IMR-90 (cell line): Measurements from ENCODE around the gene ITPR2. TPM values are rescaled to one million over a fixed set of nuclear protein-coding genes. Genes with fewer than 3 reads are reported as not detected.
A peak's percentile ranks its signal among the peaks of the same experiment; 100 is the strongest.

ENCODE experiments used
- ATAC-seq: fragments of 200-7000 bp; cut with Tn5 transposase; 2 replicates; pipeline ENCODE4 v1.9.1; 2020; ENCODE audit warnings: low read depth, mild to moderate bottlenecking, moderate library complexity
- BruUV-seq: library from RNA; stranded (reverse); fragments of 400-500 nt; replicated peaks from 2 replicates; lab custom pipeline; 2021; lab: Mats Ljungman, UMichigan
- CTCF ChIA-PET: fragments of 300-600 bp; formaldehyde crosslinking; extraction: SDS; loops from one replicate; lab custom pipeline; 2021; ENCODE audit warnings: antibody characterized with exemption; lab: Yijun Ruan, JAX
- POLR2A ChIA-PET: fragments of 300-600 bp; sonication (Branson Sonifier 250); formaldehyde crosslinking; loops from one replicate; lab custom pipeline; 2022; ENCODE audit warnings: antibody characterized with exemption; ENCODE audit not compliant: unreplicated experiment; lab: Charles Lee
- DNase-seq: peaks from one replicate; pipeline ENCODE4 v3.0.0; 2013
- H2AFZ ChIP-seq: replicated peaks from 2 replicates; pipeline ENCODE3; 2013; ENCODE audit warnings: low read length, mild to moderate bottlenecking; ENCODE audit not compliant: poor library complexity
- H2AK5ac ChIP-seq: 2 replicates; pipeline ENCODE4 v1.6.1; 2013; ENCODE audit warnings: low read depth, low read length, inconsistent platforms
- H2AK9ac ChIP-seq: replicated peaks from 2 replicates; pipeline ENCODE3; 2013; ENCODE audit warnings: mild to moderate bottlenecking, low read depth, low read length, moderate library complexity; ENCODE audit not compliant: poor library complexity
- H2BK120ac ChIP-seq: 2 replicates; pipeline ENCODE4 v1.6.1; 2013; ENCODE audit warnings: low read depth, low read length, inconsistent platforms
- H2BK15ac ChIP-seq: 3 replicates; pipeline ENCODE4 v1.6.1; 2013; ENCODE audit warnings: low read depth, low read length, inconsistent platforms
- H2BK20ac ChIP-seq: 2 replicates; pipeline ENCODE4 v1.6.1; 2013; ENCODE audit warnings: low read depth, mild to moderate bottlenecking, inconsistent platforms, low read length, moderate library complexity
- H2BK5ac ChIP-seq: 2 replicates; pipeline ENCODE4 v1.6.1; 2013; ENCODE audit warnings: mild to moderate bottlenecking, low read depth, low read length, inconsistent platforms; ENCODE audit not compliant: poor library complexity, severe bottlenecking
- H3K14ac ChIP-seq: replicated peaks from 2 replicates; pipeline ENCODE4 v1.6.1; 2013; ENCODE audit warnings: low read depth, low read length, inconsistent platforms
- H3K18ac ChIP-seq: 2 replicates; pipeline ENCODE4 v1.6.1; 2013; ENCODE audit warnings: low read depth, low read length, control low read depth
- H3K23ac ChIP-seq: 2 replicates; pipeline ENCODE4 v1.6.1; 2013; ENCODE audit warnings: low read depth, low read length, inconsistent platforms
- H3K27ac ChIP-seq: 2 replicates; pipeline ENCODE4 v1.5.1; 2013; ENCODE audit warnings: mild to moderate bottlenecking, control low read depth, low read length; ENCODE audit not compliant: insufficient read depth
- H3K27me3 ChIP-seq: 2 replicates; pipeline ENCODE4 v1.6.1; 2013; ENCODE audit warnings: low read length; ENCODE audit not compliant: control insufficient read depth, insufficient read depth
- H3K36me3 ChIP-seq: 2 replicates; pipeline ENCODE4 v1.6.1; 2013; ENCODE audit warnings: low read length, mixed read lengths; ENCODE audit not compliant: control insufficient read depth, insufficient read depth
- H3K4ac ChIP-seq: 2 replicates; pipeline ENCODE4 v1.6.1; 2013; ENCODE audit warnings: low read depth, low read length, inconsistent platforms
- H3K4me1 ChIP-seq: 2 replicates; pipeline ENCODE4 v1.6.1; 2013; ENCODE audit warnings: low read length, mixed read lengths; ENCODE audit not compliant: control insufficient read depth, insufficient read depth
- H3K4me2 ChIP-seq: 2 replicates; pipeline ENCODE4 v1.6.1; 2013; ENCODE audit warnings: low read depth, mild to moderate bottlenecking, control low read depth, low read length, moderate library complexity
- H3K4me3 ChIP-seq: 2 replicates; pipeline ENCODE4 v1.5.1; 2013; ENCODE audit warnings: low read depth, mild to moderate bottlenecking, control low read depth, low read length, moderate library complexity; ENCODE audit not compliant: insufficient read depth
- H3K56ac ChIP-seq: 2 replicates; pipeline ENCODE4 v1.6.1; 2013; ENCODE audit warnings: low read length, inconsistent platforms; ENCODE audit not compliant: insufficient read depth; ENCODE audit errors: extremely low read depth
- H3K79me1 ChIP-seq, 2 experiments: 2 replicates each; pipeline ENCODE4 v1.6.1; 2013; ENCODE audit warnings: low read length in 2 of 2, inconsistent platforms in 1 of 2, low read depth in 1 of 2
- H3K9ac ChIP-seq: 2 replicates; pipeline ENCODE4 v1.6.1; 2013; ENCODE audit warnings: low read depth, low read length, control low read depth
- H3K9me1 ChIP-seq: 2 replicates; pipeline ENCODE4 v1.6.1; 2013; ENCODE audit warnings: low read length, inconsistent platforms; ENCODE audit not compliant: insufficient read depth
- H3K9me3 ChIP-seq: 2 replicates; pipeline ENCODE4 v1.6.1; 2013; ENCODE audit warnings: low read length; ENCODE audit not compliant: control insufficient read depth, insufficient read depth
- H4K20me1 ChIP-seq: 2 replicates; pipeline ENCODE4 v1.6.1; 2013; ENCODE audit warnings: low read length, inconsistent platforms; ENCODE audit not compliant: insufficient read depth
- H4K5ac ChIP-seq: 2 replicates; pipeline ENCODE4 v1.6.1; 2013; ENCODE audit warnings: mild to moderate bottlenecking, low read depth, low read length, control low read depth
- H4K8ac ChIP-seq, 2 experiments: 2 replicates each; pipeline ENCODE4 v1.6.1; 2013; ENCODE audit warnings: low read depth in 2 of 2, low read length in 2 of 2, control low read depth in 1 of 2, inconsistent platforms in 1 of 2
- H4K91ac ChIP-seq: 2 replicates; pipeline ENCODE4 v1.6.1; 2013; ENCODE audit warnings: low read depth, low read length, inconsistent platforms; ENCODE audit not compliant: insufficient read depth
- BHLHE40 ChIP-seq: fragments of 150-350 bp; IDR thresholded peaks from 2 replicates; pipeline ENCODE4 v1.6.1; 2016; ENCODE audit warnings: mild to moderate bottlenecking, low read depth, low read length
- CEBPB ChIP-seq: IDR thresholded peaks from 2 replicates; pipeline ENCODE4 v1.6.1; 2012; ENCODE audit warnings: low read depth, low read length, improper control_type of control experiment
- CHD1 ChIP-seq: IDR thresholded peaks from 2 replicates; pipeline ENCODE4 v1.6.1; 2012; ENCODE audit warnings: low read depth, low read length, improper control_type of control experiment
- FOS ChIP-seq: fragments of 150-350 bp; IDR thresholded peaks from 2 replicates; pipeline ENCODE4 v1.6.1; 2016; ENCODE audit warnings: low read depth, low read length
- MAFK ChIP-seq: IDR thresholded peaks from 2 replicates; pipeline ENCODE4 v1.6.1; 2012; ENCODE audit warnings: low read depth, low read length, improper control_type of control experiment
- MAZ ChIP-seq: IDR thresholded peaks from 2 replicates; pipeline ENCODE4 v1.6.1; 2012; ENCODE audit warnings: low read depth, mild to moderate bottlenecking, low read length, improper control_type of control experiment, moderate library complexity, borderline replicate concordance
- MXI1 ChIP-seq: IDR thresholded peaks from 2 replicates; pipeline ENCODE4 v1.6.1; 2012; ENCODE audit warnings: low read depth, mild to moderate bottlenecking, low read length, moderate library complexity, borderline replicate concordance
- POLR2A ChIP-seq: IDR thresholded peaks from 2 replicates; pipeline ENCODE4 v1.6.1; 2012; ENCODE audit warnings: mild to moderate bottlenecking, low read depth, low read length
- RCOR1 ChIP-seq: IDR thresholded peaks from 2 replicates; pipeline ENCODE4 v1.6.1; 2012; ENCODE audit warnings: mild to moderate bottlenecking, low read length, improper control_type of control experiment; ENCODE audit not compliant: insufficient replicate concordance
- SMC3 ChIP-seq: fragments of 150-350 bp; IDR thresholded peaks from 2 replicates; pipeline ENCODE4 v1.6.1; 2016; ENCODE audit warnings: low read depth, mild to moderate bottlenecking, antibody characterized with exemption, low read length, moderate library complexity
- WGBS, 2 experiments: methylation state at CpG; one replicate each; pipeline versions ENCODE4 v1.1.5 to v1.1.7; 2013; ENCODE audit warnings: missing lambda C conversion rate in 2 of 2; ENCODE audit not compliant: insufficient read length in 1 of 2; ENCODE audit errors: extremely low coverage in 2 of 2; 5-methylcytosine and 5-hydroxymethylcytosine counted together
- dilution Hi-C: fragments of 300-500 bp; cut with HindIII; formaldehyde crosslinking; loops from one replicate; pipeline ENCODE4 v1.14.3; 2018; ENCODE audit warnings: low sequenced_read_pairs; ENCODE audit not compliant: unreplicated experiment
- in situ Hi-C: fragments of 300-500 bp; cut with MboI; formaldehyde crosslinking; loops from 3 replicates; pipeline ENCODE4 v1.14.3; 2019; ENCODE audit warnings: low sequenced_read_pairs, inconsistent platforms, mixed read lengths
- intact Hi-C: fragments of 100-400 bp; cut with micrococcal nuclease; formaldehyde crosslinking; loops from 2 replicates; pipeline ENCODE4 v1.10.0; 2022
- polyA plus RNA-seq, 3 experiments: library from polyadenylated mRNA; depleted of rRNA; stranded (reverse); fragments of >200 nt; gene quantifications; 2 replicates each; pipeline ENCODE4 v1.2.3, GENCODE V29; 2012; ENCODE audit warnings: low replicate concordance in 1 of 3
- total RNA-seq: library from RNA; depleted of rRNA; stranded (reverse); fragments of >200 nt; gene quantifications from 2 replicates; pipeline ENCODE4 v1.2.3, GENCODE V29; 2012
- TF ChIP-seq, protein P1 (sequence below): conservative IDR thresholded peaks from 2 replicates; pipeline ENCODE4 v1.5.1; 2012; ENCODE audit warnings: mild to moderate bottlenecking, low read depth, low read length, improper control_type of control experiment
- TF ChIP-seq, protein P2 (sequence below): fragments of 150-350 bp; IDR thresholded peaks from 2 replicates; pipeline ENCODE4 v1.6.1; 2016; ENCODE audit warnings: low read depth, mild to moderate bottlenecking, low read length, moderate library complexity, borderline replicate concordance

Gene ITPR2
- total and polyA plus RNA-seq, 2 of the 4 experiments (the other 2 are of a cell fraction), result 1.2 to 9.0 TPM

DNA sequence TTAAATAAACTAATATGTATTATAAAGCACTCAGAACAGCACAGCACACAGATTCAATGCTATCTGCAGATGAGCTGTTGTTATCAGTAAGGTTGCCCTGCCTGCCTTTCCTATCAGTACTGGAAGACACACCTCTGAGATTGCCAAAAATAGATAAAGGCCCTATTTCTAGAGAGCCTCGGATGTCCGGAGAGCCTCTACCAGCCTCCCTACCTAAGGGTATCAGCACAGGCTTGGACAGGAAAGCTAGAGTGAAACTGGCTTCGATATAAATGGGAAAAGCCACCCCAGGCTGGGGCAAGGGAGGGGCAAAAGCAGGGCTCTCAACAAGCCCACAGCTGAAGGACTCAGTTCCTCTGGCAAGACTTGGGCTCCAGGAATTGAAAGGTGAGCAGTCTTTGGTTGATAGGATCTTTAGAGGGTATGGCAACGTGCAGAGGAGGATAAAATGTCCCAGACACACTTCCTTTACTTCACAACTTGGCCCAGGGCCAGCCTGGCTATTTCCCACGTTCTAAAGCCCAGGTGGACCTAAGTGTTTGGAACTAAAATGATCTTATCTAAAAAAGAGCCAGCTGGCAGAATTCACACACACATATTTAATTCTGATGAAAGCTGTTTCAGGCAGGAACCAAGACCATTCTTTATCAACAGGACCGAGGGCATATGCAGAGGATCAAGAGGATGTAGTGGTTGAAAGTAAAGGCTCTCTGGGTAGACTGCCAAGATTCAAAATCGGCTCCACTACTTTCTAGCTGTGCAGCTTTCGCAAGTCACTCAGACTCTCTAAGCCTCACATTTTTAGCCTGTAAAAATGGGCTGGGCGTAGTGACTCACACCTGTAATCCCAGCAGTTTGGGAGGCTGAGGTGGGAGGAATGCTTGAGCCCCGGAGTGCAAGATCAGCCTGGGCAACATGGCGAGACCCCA, 37.8 kb upstream of the ITPR2 start:
- Histone ChIP-seq H3K9me3 (no peaks in the 10 kb centered on the region), H4K8ac (no peak overlapping the region), H4K5ac (no peak overlapping the region), H2BK5ac (no peak overlapping the region), H3K4me2 (no peak overlapping the region), H2BK20ac (no peak overlapping the region), H3K4me1 (no peaks in the 10 kb centered on the region), H2BK15ac (no peak overlapping the region), H3K14ac (no peak overlapping the region), H3K27ac (no peak overlapping the region), H3K36me3 (no peaks in the 10 kb centered on the region), H3K9ac (no peak overlapping the region), H3K4me3 (no peak overlapping the region), H3K9me1 (no peaks in the 10 kb centered on the region), H2BK120ac (no peak overlapping the region), H3K56ac (no peak overlapping the region), H2AK5ac (no peak overlapping the region), H3K23ac (no peak overlapping the region), H3K27me3 (peaks cover 8% of the 10 kb centered on the region), H3K4ac (no peak overlapping the region), H4K20me1 (no peaks in the 10 kb centered on the region), H3K79me1 (no peaks in the 10 kb centered on the region), H2AFZ (no peak overlapping the region), H3K18ac (no peak overlapping the region), H4K91ac (no peak overlapping the region), H2AK9ac (no peak overlapping the region)
- peak; percentile 57 for DNase-seq
- in situ Hi-C loops, result no loop called here
- ChIA-PET POLR2A (no interaction called here), CTCF (interaction anchor here (1.0 kb wide), 1 partner anchor 14 kb away, joined by 3 read pairs; no protein-coding TSS in a partner anchor)
- dilution Hi-C loops, result no loop called here
- intact Hi-C loops, result no loop called here
- no peak for TF ChIP-seq FOS
- TF ChIP-seq BHLHE40, result no peak
- no peak for TF ChIP-seq POLR2A
- no peak for TF ChIP-seq MXI1
- TF ChIP-seq RCOR1, result no peak
- TF ChIP-seq MAFK, result no peak
- TF ChIP-seq CEBPB, result no peak
- TF ChIP-seq, protein P1, sequence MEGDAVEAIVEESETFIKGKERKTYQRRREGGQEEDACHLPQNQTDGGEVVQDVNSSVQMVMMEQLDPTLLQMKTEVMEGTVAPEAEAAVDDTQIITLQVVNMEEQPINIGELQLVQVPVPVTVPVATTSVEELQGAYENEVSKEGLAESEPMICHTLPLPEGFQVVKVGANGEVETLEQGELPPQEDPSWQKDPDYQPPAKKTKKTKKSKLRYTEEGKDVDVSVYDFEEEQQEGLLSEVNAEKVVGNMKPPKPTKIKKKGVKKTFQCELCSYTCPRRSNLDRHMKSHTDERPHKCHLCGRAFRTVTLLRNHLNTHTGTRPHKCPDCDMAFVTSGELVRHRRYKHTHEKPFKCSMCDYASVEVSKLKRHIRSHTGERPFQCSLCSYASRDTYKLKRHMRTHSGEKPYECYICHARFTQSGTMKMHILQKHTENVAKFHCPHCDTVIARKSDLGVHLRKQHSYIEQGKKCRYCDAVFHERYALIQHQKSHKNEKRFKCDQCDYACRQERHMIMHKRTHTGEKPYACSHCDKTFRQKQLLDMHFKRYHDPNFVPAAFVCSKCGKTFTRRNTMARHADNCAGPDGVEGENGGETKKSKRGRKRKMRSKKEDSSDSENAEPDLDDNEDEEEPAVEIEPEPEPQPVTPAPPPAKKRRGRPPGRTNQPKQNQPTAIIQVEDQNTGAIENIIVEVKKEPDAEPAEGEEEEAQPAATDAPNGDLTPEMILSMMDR, result no peak
- TF ChIP-seq CHD1, result no peak
- TF ChIP-seq, protein P2, sequence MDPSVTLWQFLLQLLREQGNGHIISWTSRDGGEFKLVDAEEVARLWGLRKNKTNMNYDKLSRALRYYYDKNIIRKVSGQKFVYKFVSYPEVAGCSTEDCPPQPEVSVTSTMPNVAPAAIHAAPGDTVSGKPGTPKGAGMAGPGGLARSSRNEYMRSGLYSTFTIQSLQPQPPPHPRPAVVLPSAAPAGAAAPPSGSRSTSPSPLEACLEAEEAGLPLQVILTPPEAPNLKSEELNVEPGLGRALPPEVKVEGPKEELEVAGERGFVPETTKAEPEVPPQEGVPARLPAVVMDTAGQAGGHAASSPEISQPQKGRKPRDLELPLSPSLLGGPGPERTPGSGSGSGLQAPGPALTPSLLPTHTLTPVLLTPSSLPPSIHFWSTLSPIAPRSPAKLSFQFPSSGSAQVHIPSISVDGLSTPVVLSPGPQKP, result no peak
- TF ChIP-seq SMC3, result no peak
- TF ChIP-seq MAZ, result no peak
- ATAC-seq, result peak; percentile 35
- WGBS, 2 experiments, result no CpG with 5 or more reads among the region's 11 CpGs
- no TSS peak for BruUV-seq
